Activated CD4-positive, alpha-beta memory T cell treated with anti-CD3 and anti-CD28 coated beads for 36 hours (primary cell): ENCODE results near the gene PIK3CB. TPM values are rescaled to one million over a fixed set of nuclear protein-coding genes. Genes with fewer than 3 reads are reported as not detected.

Source experiments
- CTCF ChIA-PET: fragments of 350-600 bp; sonication (Branson Sonifier 250); formaldehyde crosslinking; loops from one replicate; lab custom pipeline; 2021; ENCODE audit warnings: antibody characterized with exemption, inconsistent platforms; lab: Charles Lee
- POLR2A ChIA-PET: fragments of 350-600 bp; sonication (Branson Sonifier 250); formaldehyde crosslinking; loops from one replicate; lab custom pipeline; 2021; ENCODE audit warnings: antibody characterized with exemption; lab: Charles Lee
- DNase-seq: peaks from one replicate; pipeline ENCODE4 v3.0.0-alpha.2; 2020
- H3K27ac Mint-ChIP-seq: one replicate; pipeline ENCODE4 v1.8.0; 2021; ENCODE audit warnings: mixed read lengths
- H3K27me3 Mint-ChIP-seq: one replicate; pipeline ENCODE4 v1.8.0; 2021; ENCODE audit warnings: mixed read lengths
- H3K36me3 Mint-ChIP-seq: one replicate; pipeline ENCODE4 v1.8.0; 2021; ENCODE audit warnings: mixed read lengths
- H3K4me1 Mint-ChIP-seq: one replicate; pipeline ENCODE4 v1.8.0; 2021; ENCODE audit warnings: low read depth, mixed read lengths
- H3K4me3 Mint-ChIP-seq: one replicate; pipeline ENCODE4 v1.8.0; 2021; ENCODE audit warnings: mild to moderate bottlenecking, mixed read lengths
- H3K9me3 Mint-ChIP-seq: one replicate; pipeline ENCODE4 v1.8.0; 2021; ENCODE audit warnings: mixed read lengths
- intact Hi-C: fragments of 100-400 bp; cut with micrococcal nuclease; formaldehyde crosslinking; loops from one replicate; pipeline ENCODE4 v1.15.1; 2023
- total RNA-seq, 2 experiments: library from RNA; stranded (reverse); gene quantifications; one replicate each; pipeline ENCODE4 v1.2.3, GENCODE V29; 2021

Gene PIK3CB
- total RNA-seq: 10 to 100 TPM; 23.0 to 24.8 TPM

DNA sequence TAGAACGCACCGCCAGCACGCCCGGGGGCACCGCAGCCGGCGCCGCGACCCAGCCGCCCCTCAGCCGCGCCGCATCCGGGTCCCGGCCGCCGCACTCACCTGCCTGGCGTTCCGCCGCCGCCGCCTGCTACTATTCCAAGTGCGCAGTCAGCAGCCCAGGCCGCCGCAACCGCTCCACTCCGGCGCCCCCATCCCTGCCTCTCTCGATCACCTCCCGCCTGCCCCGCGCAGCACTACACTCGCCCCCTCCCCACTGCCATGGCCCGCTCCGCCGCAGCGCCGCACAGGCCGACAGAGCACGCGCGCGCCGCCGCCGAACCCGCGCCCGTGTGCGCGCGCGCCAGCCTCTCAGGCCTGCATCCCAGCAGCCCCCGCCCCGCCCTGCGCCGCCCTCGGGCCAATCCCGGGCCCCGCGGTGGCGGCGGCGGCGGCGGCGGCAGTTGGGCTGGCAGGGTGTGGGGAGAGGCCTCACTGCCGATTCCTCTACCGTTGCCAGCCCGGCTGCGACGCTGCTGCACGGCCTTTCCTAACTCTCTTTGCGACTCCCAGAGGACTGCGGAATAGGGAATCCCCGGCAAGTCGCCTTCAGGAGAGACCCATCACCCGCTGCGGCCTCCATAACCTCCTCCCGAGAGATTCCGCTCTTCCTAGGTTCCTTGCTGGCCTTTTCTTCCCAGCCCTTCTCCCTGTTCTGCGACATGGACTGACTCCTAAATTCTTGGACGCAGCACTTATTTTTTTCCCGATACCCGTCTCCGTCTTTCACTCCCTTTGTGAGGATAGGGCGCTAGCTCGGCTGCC lies at the start of gene PIK3CB:
TSS of gene PIK3CB (minus strand) at position 333 of the 801 bp plus-strand sequence. CDS start 75,585 bp downstream, outside the sequence.
- ChIA-PET CTCF (interaction anchor here (1.5 to 1.9 kb wide), 2 partner anchors 81 to 88 kb away, joined by 3 to 13 read pairs; no protein-coding TSS in a partner anchor), POLR2A (interaction anchor here (0.7 to 1.1 kb wide), 3 partner anchors 47 to 401 kb away, joined by 3 to 4 read pairs (median 3); partner anchors contain the start of gene ESYT3)
- no peaks in the 10 kb centered on the region for H3K27me3 Mint-ChIP-seq
- intact Hi-C loops: loop anchor here (5.0 kb wide), 1 partner anchor 262 kb away; no protein-coding TSS in a partner anchor
- peak; percentile 90 for DNase-seq
- peaks cover 28% of the 10 kb centered on the region for H3K4me1 Mint-ChIP-seq
- peak within 1 kb of the TSS; percentile 97 for H3K27ac Mint-ChIP-seq
- peak within 1 kb of the TSS; percentile 93 for H3K4me3 Mint-ChIP-seq
- no peaks in the 10 kb centered on the region for H3K9me3 Mint-ChIP-seq
- peaks cover 14% of the 10 kb centered on the region for H3K36me3 Mint-ChIP-seq

DNA sequence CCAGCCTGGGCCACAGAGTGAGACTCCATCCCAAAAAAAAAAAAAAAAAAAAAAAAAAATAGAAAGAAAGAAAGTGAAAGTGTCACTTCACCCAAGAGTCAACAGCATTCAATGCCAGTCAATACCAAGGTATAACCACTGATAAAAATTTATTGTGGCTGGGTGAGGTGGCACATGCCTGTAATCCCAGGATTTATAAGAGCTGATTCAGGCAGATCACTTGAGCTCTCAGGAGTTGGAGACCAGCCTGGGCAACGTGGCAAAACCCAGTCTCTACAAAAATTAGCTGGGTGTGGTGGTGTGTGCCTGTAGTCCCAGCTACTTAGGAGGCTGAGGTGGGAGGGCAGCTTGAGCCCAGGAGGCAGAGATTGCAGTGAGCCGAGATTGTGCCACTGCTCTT lies 46.5 kb upstream of the PIK3CB start:
- CTCF ChIA-PET: interaction anchor here (1.3 kb wide), 1 partner anchor 34 kb away, joined by 5 read pairs; no protein-coding TSS in a partner anchor
- intact Hi-C loops: no loop called here
- H3K27me3 Mint-ChIP-seq: no peaks in the 10 kb centered on the region
- H3K4me3 Mint-ChIP-seq: no peak overlapping the region
- H3K36me3 Mint-ChIP-seq: no peaks in the 10 kb centered on the region
- no peak overlapping the region for H3K27ac Mint-ChIP-seq
- H3K9me3 Mint-ChIP-seq: peaks cover 2% of the 10 kb centered on the region
- H3K4me1 Mint-ChIP-seq: peaks cover 2% of the 10 kb centered on the region
- POLR2A ChIA-PET: interaction anchor here (0.8 kb wide), 1 partner anchor 47 kb away, joined by 3 read pairs; no protein-coding TSS in a partner anchor
- DNase-seq: no peak

DNA sequence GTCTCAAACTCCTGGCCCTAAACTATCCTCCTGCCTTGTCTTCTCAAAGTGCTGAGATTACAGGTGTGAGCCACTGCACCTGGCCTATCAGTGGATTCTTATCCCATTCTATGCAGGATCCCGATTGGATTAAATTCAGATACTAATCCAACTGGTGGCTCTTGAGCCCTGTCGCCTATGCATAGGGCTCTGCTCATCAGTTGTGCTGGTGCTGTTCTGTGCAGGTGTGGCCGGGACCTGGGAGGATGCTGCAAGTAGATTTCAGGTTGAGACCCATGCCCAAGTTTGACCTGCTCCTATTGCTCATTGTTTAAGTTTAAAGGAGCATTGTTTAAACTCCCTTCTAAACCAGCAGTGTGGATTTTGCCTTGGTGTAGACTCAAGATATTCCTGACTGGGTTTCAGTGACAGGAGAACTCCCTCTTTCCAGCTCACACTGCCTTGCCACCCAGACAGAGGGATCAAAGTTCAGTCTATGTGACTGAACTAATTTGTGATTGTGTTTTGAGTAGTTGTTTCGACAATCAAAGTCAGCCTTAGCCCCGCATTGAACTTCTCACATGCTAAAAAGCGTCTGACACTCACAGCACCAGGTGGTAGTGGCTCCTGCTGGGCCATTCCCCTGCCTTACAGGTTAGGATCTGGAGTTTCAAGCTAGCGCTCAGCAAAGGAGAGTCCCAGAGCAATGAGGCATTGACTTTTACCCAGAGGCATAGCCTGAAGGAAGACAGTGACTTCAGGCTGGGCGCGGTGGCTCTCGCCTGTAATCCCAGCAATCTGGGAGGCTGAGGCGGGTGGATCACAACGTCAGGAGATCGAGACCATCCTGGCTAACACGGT lies 45.0 kb upstream of the PIK3CB start:
- CTCF ChIA-PET: no interaction called here

DNA sequence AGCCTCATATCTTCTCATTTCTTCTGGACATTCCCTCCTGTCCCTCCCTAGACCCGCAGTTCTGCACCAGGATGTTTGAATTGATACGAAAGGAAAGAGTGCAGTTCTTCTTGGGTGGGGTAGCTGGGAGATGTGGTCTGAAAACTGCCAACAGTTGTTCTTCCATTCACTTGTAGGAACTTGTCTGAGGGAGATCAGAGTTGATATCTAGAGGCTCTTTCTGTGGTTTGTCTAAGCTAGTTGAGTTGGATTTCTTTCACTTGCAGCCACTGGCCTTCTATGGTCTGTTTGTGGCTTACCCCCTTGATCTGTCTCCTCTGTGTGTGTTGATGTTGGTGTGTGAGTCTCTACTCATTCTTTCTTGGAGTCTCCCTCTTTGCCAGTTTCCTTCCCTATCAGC lies 42.5 kb upstream of the PIK3CB start:
- H3K27ac Mint-ChIP-seq: no peak overlapping the region
- ChIA-PET CTCF (no interaction called here), POLR2A (no interaction called here)
- peaks cover 11% of the 10 kb centered on the region for H3K4me1 Mint-ChIP-seq
- H3K36me3 Mint-ChIP-seq: peaks cover 2% of the 10 kb centered on the region
- no peaks in the 10 kb centered on the region for H3K27me3 Mint-ChIP-seq
- no peak for DNase-seq
- peaks cover 11% of the 10 kb centered on the region for H3K9me3 Mint-ChIP-seq
- intact Hi-C loops: no loop called here
- no peak overlapping the region for H3K4me3 Mint-ChIP-seq

More for the DNA sequence above, 45.0 kb upstream of the PIK3CB start:
- Mint-ChIP-seq H3K27ac (no peak overlapping the region), H3K4me1 (peaks cover 11% of the 10 kb centered on the region), H3K9me3 (peaks cover 11% of the 10 kb centered on the region), H3K27me3 (no peaks in the 10 kb centered on the region), H3K4me3 (no peak overlapping the region), H3K36me3 (peaks cover 2% of the 10 kb centered on the region)
- POLR2A ChIA-PET: interaction anchor here (0.6 kb wide), 1 partner anchor 31 kb away, joined by 3 read pairs; no protein-coding TSS in a partner anchor
- intact Hi-C loops: no loop called here
- DNase-seq: no peak

DNA sequence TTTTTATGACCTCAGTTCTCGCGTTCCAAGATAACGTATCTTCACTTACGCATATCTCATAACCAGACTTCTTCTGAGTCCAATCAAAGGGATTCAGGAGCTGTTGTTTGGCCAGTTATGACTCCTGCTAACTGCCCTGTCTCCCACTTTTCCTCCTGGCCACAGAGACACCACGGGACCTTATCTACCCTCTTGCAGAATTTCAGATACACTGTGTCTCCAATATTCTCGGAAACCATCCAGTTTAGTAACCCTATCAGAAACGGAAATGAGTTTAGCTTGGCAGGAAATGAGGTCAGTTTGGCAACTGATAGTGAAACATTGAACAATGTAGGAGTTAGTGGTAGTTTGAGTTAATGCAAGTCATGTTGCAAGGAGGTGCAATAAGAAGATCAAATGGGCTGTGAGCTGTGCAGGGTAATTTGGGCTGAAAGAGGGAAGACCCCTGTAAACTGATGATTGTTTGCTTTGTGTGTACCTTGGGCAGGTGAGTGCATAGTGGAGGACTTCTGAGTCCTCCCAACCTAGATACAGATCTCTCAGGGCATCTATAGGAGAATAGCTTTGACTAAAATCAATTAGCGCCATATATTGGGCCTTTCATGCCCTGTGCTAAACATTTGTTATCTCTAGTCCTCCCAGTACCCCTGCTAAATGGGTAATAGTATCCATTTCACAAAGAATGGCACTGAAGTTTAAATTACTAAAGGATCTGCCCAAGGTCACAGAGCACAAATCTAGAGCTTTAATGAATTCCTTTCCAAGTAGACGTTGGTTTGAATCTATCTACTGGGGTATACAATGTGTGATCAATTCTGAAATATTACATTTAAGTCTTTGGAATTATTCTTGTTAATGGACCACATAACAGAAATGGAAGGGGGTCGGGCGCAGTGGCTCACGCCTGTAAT lies 41.3 kb upstream of the PIK3CB start:
- no peaks in the 10 kb centered on the region for H3K27me3 Mint-ChIP-seq
- peak; percentile 9 for DNase-seq
- POLR2A ChIA-PET: no interaction called here
- H3K27ac Mint-ChIP-seq: peak overlapping the region; percentile 0
- peaks cover 11% of the 10 kb centered on the region for H3K4me1 Mint-ChIP-seq
- CTCF ChIA-PET: interaction anchor here (0.7 to 2.4 kb wide), 4 partner anchors 39 to 367 kb away, joined by 3 to 10 read pairs (median 4); partner anchors contain the start of gene CEP70
- H3K36me3 Mint-ChIP-seq: peaks cover 2% of the 10 kb centered on the region
- H3K4me3 Mint-ChIP-seq: no peak overlapping the region
- peaks cover 11% of the 10 kb centered on the region for H3K9me3 Mint-ChIP-seq
- intact Hi-C loops: no loop called here

DNA sequence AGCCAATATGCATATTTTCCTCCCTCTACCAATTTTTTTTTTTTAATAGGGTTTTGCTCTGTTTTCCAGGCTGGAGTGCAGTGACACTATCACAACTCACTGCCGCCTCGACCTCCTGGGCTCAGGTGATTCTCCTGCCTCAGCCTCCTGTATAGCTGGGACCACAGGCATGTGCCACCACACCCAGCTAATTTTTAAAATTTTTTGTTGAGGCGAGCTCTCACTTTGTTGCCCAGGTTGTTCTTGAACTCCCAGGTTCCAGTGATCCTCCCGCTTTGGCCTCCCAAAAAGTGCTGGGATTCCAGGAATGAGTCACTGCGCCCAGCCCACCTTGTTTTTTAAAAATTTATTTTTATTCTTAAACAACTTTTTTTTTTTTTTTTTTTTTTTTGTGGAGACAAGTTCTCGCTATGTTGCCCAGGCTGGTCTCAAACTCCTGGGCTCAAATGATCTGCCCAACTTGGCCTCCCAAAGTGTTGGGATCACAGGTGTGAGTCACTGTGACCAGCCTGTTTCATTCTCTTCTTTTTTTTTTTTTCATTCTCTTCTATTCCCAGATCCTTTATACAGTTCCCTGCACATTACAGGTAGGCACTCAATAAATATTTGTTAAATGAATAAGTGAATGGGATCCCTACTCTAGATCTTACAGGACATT lies 40.5 kb upstream of the PIK3CB start:
- H3K4me3 Mint-ChIP-seq: no peak overlapping the region
- DNase-seq: no peak
- peaks cover 11% of the 10 kb centered on the region for H3K4me1 Mint-ChIP-seq
- intact Hi-C loops: no loop called here
- H3K36me3 Mint-ChIP-seq: peaks cover 2% of the 10 kb centered on the region
- ChIA-PET POLR2A (no interaction called here), CTCF (interaction anchor here (0.7 to 2.4 kb wide), 2 partner anchors 40 to 367 kb away, joined by 5 to 10 read pairs; no protein-coding TSS in a partner anchor)
- no peak overlapping the region for H3K27ac Mint-ChIP-seq
- H3K9me3 Mint-ChIP-seq: peaks cover 11% of the 10 kb centered on the region
- no peaks in the 10 kb centered on the region for H3K27me3 Mint-ChIP-seq

DNA sequence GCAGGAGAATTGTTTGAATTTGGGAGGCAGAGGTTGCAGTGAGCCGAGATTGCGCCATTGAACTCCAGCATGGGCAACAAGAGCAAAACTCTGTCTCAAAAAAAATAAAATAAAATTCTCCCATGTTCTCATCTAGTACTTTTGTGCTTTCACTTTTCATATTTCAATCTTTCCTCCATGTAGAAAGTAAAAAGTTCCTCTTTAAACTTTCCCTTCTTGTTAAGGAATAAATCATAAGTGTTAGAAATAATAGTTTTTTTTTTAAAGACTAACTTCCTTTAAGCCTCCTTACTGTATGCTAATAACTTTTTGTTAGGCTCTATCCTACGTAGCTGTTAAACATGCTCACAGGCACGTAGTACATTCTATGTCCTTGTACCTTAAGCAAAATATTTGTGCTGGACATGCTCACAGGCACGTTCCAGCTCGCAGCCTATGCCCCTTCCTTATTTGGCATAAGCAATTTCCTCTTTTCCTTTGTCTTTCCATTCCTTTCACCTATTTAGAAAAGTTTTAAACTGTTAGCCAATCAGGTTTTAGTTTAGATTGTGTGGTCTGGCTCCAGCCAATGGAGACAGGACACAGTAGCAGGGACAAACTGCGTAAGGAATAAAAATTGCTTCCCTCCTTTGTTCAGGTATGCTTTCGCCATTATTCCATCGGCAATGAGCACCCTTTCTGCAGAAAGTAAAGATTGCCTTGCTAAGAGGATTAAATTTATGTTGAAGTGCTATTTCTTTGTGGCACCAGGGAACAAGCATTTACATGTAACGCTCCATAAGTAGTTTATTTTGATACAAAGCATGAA lies 38.9 kb upstream of the PIK3CB start:
- intact Hi-C loops: no loop called here
- Mint-ChIP-seq H3K36me3 (peaks cover 2% of the 10 kb centered on the region), H3K27me3 (no peaks in the 10 kb centered on the region), H3K27ac (no peak overlapping the region), H3K4me3 (no peak overlapping the region), H3K4me1 (peaks cover 11% of the 10 kb centered on the region), H3K9me3 (peaks cover 11% of the 10 kb centered on the region)
- CTCF ChIA-PET: no interaction called here
- no peak for DNase-seq
- POLR2A ChIA-PET: no interaction called here

DNA sequence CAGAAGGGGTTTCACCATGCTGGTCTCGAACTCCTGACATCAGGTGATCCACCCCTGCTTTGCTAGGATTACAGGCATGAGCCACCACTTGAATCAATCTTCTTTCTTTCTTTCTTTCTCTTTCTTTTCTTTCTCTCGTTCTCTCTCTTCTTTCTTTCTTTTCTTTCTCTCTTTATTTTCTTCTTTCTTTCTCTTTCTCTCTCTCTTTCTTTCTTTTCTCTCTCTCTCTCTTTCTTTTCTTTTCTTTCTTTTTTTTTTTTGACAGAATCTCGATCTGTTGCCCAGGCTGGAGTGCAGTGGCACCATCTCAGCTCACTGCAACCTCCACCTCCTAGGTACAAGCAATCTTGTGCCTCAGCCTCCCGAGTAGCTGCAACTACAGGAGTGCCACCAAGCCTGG lies 37.9 kb upstream of the PIK3CB start:
- no peak overlapping the region for H3K27ac Mint-ChIP-seq
- peaks cover 11% of the 10 kb centered on the region for H3K9me3 Mint-ChIP-seq
- peaks cover 2% of the 10 kb centered on the region for H3K36me3 Mint-ChIP-seq
- H3K4me1 Mint-ChIP-seq: peaks cover 11% of the 10 kb centered on the region
- CTCF ChIA-PET: no interaction called here
- no peak overlapping the region for H3K4me3 Mint-ChIP-seq
- POLR2A ChIA-PET: no interaction called here
- H3K27me3 Mint-ChIP-seq: no peaks in the 10 kb centered on the region
- no peak for DNase-seq
- intact Hi-C loops: no loop called here

DNA sequence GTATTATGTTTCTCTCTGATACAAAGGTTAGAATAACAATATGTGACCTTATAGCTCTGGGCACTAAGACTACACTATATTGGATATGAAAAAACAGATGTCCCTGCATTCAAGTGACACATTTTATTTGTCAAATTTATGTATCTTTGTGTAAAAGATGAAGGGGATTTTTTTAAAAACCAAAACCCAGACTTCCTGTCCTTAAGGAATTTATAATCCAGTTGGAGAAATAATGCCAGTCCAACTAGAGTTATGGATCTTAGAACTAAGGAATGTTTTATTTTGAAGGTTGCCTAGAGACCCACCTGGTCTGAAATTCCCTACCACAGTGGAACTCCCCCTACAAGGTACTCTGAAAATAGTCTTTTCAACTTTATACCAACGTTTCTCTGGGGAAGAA lies 33.3 kb upstream of the PIK3CB start:
- H3K36me3 Mint-ChIP-seq: no peaks in the 10 kb centered on the region
- no peak for DNase-seq
- no peaks in the 10 kb centered on the region for H3K27me3 Mint-ChIP-seq
- no peak overlapping the region for H3K4me3 Mint-ChIP-seq
- no peak overlapping the region for H3K27ac Mint-ChIP-seq
- POLR2A ChIA-PET: no interaction called here
- intact Hi-C loops: no loop called here
- H3K4me1 Mint-ChIP-seq: peaks cover 3% of the 10 kb centered on the region
- H3K9me3 Mint-ChIP-seq: no peaks in the 10 kb centered on the region
- CTCF ChIA-PET: no interaction called here

DNA sequence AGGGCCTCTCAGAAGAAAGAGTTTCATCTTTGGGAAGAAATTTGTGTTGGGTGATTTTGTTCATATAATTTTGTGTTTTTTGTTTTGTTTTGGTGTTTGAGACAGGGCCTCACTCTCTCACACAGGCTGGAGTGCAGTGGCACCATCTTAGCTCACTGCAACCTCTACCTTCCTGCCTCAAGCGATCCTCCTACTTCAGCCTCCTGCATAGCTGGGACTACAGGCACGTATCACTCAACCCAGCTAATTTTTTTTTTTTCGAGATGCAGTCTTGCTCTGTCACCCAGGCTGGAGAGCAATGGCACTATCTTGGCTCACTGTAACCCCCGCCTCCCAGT lies 29.0 kb upstream of the PIK3CB start:
- H3K4me1 Mint-ChIP-seq: peaks cover 3% of the 10 kb centered on the region
- no peaks in the 10 kb centered on the region for H3K27me3 Mint-ChIP-seq
- no peaks in the 10 kb centered on the region for H3K36me3 Mint-ChIP-seq
- H3K27ac Mint-ChIP-seq: no peak overlapping the region
- ChIA-PET CTCF (interaction anchor here (1.4 to 1.5 kb wide), 2 partner anchors 52 to 72 kb away, joined by 3 to 9 read pairs; no protein-coding TSS in a partner anchor), POLR2A (interaction anchor here (0.6 kb wide), 1 partner anchor 184 kb away, joined by 4 read pairs; no protein-coding TSS in a partner anchor)
- no peaks in the 10 kb centered on the region for H3K9me3 Mint-ChIP-seq
- intact Hi-C loops: no loop called here
- no peak for DNase-seq
- no peak overlapping the region for H3K4me3 Mint-ChIP-seq
